M059J (cell line): Measurements from ENCODE around the gene MRGPRX1. TPM values are rescaled to one million over a fixed set of nuclear protein-coding genes. Genes with fewer than 3 reads are reported as not detected.
"Not testable (repeated sequence)": the region's sequence is repeated elsewhere in the genome, so short reads cannot be mapped to it uniquely, and the experiment has no call there.

Source experiments
- DNase-seq: peaks from one replicate; pipeline ENCODE4 v3.0.0-alpha.2; 2012; ENCODE audit warnings: low read depth
- total RNA-seq: library from RNA; depleted of rRNA; stranded (reverse); fragments of >200 nt; shearing (Covaris generic); gene quantifications from 2 replicates; pipeline ENCODE4 v1.2.3, GENCODE V29; 2014; rRNA removed

The MRGPRX1 gene
- total RNA-seq: not detected in 2 replicates

DNA sequence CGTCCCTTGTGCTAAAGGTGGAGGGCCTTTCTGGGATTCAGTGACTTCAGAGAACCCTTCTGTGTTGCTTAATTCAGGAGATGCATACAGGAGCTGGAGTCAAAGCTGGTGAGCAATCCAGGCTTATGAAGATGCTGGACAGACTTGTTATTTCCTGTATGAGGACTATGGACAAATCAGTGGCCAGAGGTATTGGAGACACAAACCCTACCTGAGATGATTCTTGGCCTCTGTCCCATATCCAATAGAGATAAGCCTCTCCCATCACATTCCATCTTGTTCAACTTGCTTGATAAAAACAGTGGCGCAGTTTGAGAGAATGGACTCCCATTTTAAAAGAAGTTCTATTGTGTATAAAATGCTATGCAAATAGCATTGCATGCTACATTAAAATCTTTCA lies at the start of gene MRGPRX1:
MRGPRX1 (minus strand) TSS at position 101 of the 400 bp plus-strand sequence. CDS start 4,630 bp downstream, outside the sequence.
- no peak for DNase-seq

DNA sequence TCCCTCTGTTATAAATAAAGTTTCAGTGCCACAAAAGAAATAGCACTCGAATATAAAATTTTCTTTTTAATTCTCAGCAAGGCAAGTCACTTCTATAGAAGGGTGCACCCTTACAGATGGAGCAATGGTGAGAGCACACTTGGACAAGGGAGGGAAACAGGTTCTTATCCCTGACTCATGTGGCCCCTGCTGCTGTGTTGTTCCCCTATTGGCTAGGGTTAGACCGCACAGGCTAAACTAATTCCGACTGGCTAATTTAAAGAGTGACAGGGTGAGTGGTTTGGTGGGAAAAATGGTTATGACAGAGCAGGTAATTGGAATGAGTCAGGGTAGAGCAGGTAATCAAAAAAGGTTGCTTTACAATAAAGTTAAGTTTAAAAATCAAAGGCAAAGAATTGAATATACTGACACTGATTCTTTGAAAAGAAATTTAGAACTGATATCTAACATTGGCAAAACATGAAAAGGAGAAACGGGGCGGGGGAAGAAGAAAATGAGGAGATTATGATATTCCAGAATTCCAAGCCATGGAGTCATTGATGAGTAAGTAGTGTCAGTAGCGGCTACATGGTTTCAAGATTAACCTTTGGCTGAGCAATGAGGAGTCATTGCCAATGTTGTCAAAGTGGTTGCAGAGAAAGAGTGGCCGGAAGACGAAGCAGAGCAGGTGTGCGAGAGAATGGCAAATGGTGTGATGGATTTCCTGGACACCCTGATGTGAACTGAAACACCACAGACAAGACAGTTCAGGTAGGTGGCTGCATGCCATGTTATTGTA lies 48.4 kb upstream of the MRGPRX1 start:
- DNase-seq: peak; percentile 75

GRCh38 chr11:18986744-18987143 lies 47.5 kb upstream of the MRGPRX1 start:
- DNase-seq: peak; percentile 3

GRCh38 chr11:18981897-18982296 lies 42.7 kb upstream of the MRGPRX1 start:
- no peak for DNase-seq

DNA sequence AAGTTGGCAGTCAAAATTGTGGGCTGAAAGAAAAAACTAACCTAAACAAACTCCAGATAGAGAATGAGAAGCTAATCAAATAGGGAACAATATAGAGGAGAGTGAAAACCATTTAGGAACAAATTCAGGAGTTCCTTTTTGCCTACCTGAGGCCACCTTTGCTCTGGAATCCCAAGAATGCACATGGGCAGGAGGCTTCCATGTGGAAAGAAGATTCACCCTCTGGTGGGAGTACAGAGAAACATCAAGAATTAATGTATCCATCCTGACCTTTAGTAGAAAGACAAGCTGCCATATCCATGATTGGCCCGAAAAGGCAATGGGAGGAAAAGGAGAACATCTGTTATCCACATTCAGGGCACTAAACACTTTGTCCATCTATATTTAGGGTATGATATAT lies 35.0 kb upstream of the MRGPRX1 start:
- DNase-seq: no peak

- no peak for DNase-seq
Measured at GRCh38 chr11:18972336-18972735, 33.1 kb upstream of the MRGPRX1 start.

GRCh38 chr11:18969720-18970119 lies 30.5 kb upstream of the MRGPRX1 start:
- DNase-seq: no peak

- DNase-seq: no peak
Measured at GRCh38 chr11:18958221-18958910, 19.2 kb upstream of the MRGPRX1 start.

DNA sequence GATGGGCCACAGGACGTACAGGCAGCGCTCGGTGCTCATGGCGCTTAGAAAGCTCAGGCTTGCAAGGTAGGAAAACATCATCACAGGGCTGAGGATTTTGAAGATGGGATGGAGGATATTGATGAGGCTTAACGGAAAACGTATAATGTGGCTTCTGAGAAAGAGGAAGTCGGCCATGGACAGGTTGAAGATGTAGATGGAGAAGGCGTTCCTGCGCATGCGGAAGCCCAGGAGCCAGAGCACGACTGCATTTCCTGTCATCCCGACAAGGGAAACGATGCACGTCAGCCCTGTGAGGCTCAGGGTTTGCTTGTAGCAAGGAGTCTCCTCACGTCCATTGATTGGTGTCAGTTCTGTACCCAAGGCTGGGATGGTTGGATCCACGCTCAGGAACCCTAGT lies 17.4 kb upstream of the MRGPRX1 start:
- no peak for DNase-seq

- DNase-seq: no peak
Measured at GRCh38 chr11:18936002-18936673, 3.1 kb downstream of the MRGPRX1 start.

GRCh38 chr11:18934195-18934814 lies 4.9 kb downstream of the MRGPRX1 start:
- DNase-seq: no peak

DNA sequence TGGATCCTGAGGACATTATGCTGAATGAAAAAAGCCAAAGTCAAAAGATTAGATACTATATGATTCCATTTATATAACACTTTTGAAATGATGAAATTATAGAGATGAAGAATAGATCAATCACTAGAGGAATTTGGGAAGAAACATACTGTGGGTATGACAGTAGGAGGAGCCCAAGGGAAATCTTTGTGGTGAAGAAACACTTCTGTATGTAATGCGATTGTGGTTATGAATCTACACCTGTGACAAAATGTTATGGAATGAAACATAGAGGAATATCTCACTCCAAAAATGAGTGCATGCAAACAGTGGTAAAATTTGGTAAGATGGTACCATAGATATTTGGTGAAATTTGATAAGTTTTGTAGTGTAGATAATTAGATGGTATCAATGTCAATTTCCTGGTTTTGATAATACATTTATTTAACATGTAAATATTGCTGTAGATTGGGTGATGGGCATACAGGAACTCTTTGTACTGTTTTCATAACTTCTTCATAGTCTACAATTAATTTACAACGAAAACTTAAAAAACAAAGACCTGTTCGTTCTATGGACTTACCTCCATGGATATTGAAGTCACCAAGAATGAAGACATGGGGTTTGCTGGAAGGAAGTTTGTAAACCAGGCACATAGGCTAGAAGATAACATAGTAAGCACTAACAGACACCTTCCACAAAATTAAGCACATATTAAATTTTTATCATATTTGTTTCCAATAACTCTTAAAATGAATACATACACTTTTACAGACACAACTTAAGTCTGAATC lies 11.5 kb downstream of the MRGPRX1 start:
- DNase-seq: no peak

- not testable (repeated sequence) for DNase-seq
Measured at GRCh38 chr11:18925426-18925825, 13.8 kb downstream of the MRGPRX1 start.

DNA sequence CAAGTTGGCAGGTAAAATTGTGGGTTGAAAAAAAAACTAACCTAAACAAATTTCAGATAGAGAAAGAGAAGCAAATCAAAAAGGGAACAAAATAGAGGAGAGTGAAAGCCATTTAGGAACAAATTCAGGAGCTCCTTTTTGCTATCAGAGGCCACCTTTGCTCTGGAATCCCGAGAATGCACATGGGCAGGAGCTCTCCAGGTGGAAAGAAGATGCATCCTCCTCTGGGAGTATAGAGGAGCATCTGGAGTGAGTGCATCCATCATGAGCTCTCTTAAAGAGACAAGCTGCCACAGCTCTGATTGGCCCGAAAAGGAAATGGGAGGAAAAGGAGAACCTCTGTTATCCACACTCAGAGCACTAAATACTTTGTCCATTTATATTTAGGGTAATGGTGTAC lies 26.3 kb downstream of the MRGPRX1 start:
- DNase-seq: no peak

GRCh38 chr11:18907391-18907790 lies 31.8 kb downstream of the MRGPRX1 start:
- DNase-seq: no peak

DNA sequence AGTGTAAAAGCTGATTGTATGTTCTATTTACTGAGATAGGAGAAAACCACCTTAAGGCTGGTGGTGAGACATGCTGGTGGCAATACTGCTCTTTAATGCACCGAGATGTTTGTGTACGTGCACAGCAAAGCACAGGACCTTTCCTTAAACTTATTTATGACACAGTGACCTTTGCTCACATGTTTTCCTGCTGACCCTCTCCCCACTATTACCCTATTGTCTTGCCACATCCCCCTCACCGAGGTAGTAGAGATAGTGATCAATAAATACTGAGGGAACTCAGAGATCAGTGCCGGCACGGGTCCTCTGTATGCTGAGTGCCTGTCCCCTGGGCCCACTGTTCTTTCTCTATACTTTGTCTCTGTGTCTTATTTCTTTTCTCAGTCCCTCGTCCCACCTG lies 38.6 kb downstream of the MRGPRX1 start:
- DNase-seq: not testable (repeated sequence)

DNA sequence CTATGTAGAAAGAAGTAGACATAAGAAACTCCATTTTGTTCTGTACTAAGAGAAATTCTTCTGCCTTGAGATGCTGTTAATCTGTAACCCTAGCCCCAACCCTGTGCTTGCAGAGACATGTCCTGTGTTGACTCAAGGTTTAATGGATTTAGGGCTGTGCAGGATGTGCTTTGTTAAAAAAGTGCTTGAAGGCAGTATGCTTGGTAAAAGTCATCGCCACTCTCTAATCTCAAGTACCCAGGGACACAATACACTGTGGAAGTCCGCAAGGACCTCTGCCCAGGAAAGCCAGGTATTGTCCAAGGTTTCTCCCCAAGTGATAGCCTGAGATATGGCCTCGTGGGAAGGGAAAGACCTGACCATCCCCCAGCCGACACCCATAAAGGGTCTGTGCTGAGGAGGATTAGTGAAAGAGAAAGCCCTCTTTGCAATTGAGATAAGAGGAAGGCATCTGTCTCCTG lies 39.0 kb downstream of the MRGPRX1 start:
- DNase-seq: not testable (repeated sequence)

- not testable (repeated sequence) for DNase-seq
Measured at GRCh38 chr11:18891712-18892111, 47.5 kb downstream of the MRGPRX1 start.

DNA sequence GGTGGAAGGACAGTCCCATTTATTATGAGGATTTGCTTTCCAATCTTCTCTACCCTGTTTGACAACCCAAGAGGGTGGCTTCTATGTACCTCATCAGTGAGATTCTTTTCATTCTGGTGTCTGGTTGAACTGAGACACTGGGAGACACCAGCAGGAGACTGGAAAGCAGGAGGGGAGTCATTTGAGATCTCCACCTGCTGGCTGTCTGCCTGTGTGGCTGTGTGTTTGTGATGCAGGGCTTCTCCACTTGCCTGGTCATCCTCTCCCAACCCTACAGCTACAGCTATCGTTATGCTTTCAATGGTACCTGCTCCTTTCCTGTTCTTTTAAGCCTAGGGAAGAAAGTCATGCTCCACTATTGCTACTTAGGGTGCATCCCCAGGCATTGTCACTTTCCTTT lies 48.6 kb downstream of the MRGPRX1 start:
- DNase-seq: no peak
